ENCODE data around the gene SCN11A. TPM values are rescaled to one million over a fixed set of nuclear protein-coding genes. Genes with fewer than 3 reads are reported as not detected.
"Not testable (repeated sequence)": the region's sequence is repeated elsewhere in the genome, so short reads cannot be mapped to it uniquely, and the experiment has no call there.

Gene SCN11A
- total RNA-seq, 1 donor from 2014 or later: 0.69 TPM

DNA sequence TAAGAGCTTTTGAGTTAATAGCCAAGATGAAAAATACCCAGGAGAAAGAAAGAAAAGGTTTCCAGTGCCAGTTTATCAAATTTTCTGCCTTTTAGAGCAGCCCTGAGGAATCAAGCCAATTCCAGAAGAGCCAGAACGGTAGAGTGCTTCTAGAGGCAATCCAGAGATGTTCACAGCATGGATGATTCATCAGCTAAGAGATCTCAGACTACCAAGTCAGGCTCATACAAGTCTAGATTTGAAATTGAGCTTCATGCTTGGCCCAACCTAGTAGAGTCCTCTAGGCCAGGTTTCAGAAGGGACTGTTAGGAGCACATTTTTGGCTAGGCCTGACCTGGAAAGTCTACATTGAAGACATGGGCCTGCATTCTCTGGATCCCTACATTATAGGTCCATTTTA is 15.5 kb upstream of the SCN11A start:
- Mint-ChIP-seq H3K27ac (ENCODE audit: unreplicated experiment) (no peak overlapping the region), H3K9me3 (ENCODE audit: unreplicated experiment) (no peaks in the 10 kb centered on the region), H3K36me3 (ENCODE audit: low read depth, unreplicated experiment) (peaks cover 8% of the 10 kb centered on the region), H3K4me1 (ENCODE audit: unreplicated experiment) (no peaks in the 10 kb centered on the region), H3K4me3 (ENCODE audit: unreplicated experiment) (no peak overlapping the region), H3K27me3 (ENCODE audit: unreplicated experiment) (no peaks in the 10 kb centered on the region)
- TF ChIP-seq, protein P1, sequence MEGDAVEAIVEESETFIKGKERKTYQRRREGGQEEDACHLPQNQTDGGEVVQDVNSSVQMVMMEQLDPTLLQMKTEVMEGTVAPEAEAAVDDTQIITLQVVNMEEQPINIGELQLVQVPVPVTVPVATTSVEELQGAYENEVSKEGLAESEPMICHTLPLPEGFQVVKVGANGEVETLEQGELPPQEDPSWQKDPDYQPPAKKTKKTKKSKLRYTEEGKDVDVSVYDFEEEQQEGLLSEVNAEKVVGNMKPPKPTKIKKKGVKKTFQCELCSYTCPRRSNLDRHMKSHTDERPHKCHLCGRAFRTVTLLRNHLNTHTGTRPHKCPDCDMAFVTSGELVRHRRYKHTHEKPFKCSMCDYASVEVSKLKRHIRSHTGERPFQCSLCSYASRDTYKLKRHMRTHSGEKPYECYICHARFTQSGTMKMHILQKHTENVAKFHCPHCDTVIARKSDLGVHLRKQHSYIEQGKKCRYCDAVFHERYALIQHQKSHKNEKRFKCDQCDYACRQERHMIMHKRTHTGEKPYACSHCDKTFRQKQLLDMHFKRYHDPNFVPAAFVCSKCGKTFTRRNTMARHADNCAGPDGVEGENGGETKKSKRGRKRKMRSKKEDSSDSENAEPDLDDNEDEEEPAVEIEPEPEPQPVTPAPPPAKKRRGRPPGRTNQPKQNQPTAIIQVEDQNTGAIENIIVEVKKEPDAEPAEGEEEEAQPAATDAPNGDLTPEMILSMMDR (IDR thresholded peaks at IDR 0.05; ENCODE audit: unreplicated experiment): no peak
- no peak for DNase-seq (ENCODE audit: low spot score)

DNA sequence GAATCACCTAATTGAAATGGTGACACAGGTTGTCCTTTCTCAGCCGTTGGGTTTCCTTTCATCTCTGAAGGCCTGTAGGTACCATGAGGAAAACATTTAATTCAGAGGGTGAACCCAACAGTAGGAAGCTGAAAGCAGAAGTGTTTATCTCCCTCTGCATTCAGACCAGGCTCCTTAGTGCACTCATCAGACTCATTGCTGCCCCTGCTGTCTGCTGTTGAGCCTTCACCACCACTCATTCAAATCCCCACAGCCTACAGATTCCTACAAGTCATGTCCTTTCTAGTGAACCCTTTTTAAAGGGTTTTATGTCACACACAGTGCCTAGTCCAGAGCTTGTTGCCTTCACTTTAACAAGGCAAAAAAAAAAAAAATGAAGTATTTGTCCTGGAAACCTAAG is 13.5 kb upstream of the SCN11A start:
- no peak overlapping the region for H3K4me3 Mint-ChIP-seq (ENCODE audit: unreplicated experiment)
- peaks cover 3% of the 10 kb centered on the region for H3K27me3 Mint-ChIP-seq (ENCODE audit: unreplicated experiment)
- H3K4me1 Mint-ChIP-seq (ENCODE audit: unreplicated experiment): peaks cover 4% of the 10 kb centered on the region
- no peaks in the 10 kb centered on the region for H3K9me3 Mint-ChIP-seq (ENCODE audit: unreplicated experiment)
- H3K36me3 Mint-ChIP-seq (ENCODE audit: low read depth, unreplicated experiment): peaks cover 6% of the 10 kb centered on the region
- H3K27ac Mint-ChIP-seq (ENCODE audit: unreplicated experiment): no peak overlapping the region
- peak; percentile 50 for DNase-seq (ENCODE audit: low spot score)
- TF ChIP-seq, protein P1 (IDR thresholded peaks at IDR 0.05; ENCODE audit: unreplicated experiment): no peak

DNA sequence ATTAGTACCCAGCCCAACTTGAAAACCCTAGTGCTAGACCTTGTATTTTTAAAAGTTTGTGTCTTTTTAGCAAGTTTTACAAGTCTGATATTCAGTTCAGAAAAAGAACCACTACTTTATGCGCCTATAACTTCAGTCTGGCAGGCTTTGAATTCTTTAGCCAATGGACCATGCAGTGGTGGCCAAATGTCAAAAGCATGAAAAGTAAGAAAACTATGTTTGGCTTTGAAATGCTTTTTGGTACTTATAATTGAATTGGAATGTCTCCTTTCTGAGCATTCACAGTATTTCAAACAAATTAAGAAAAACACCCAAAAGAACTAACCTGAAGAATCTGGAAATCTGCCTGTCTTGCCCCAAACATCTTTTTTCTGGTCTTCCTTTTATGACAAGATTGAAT is 12.9 kb upstream of the SCN11A start:
- no peak overlapping the region for H3K4me3 Mint-ChIP-seq (ENCODE audit: unreplicated experiment)
- no peak for DNase-seq (ENCODE audit: low spot score)
- peaks cover 3% of the 10 kb centered on the region for H3K36me3 Mint-ChIP-seq (ENCODE audit: low read depth, unreplicated experiment)
- no peak overlapping the region for H3K27ac Mint-ChIP-seq (ENCODE audit: unreplicated experiment)
- H3K27me3 Mint-ChIP-seq (ENCODE audit: unreplicated experiment): peaks cover 3% of the 10 kb centered on the region
- TF ChIP-seq, protein P1 (IDR thresholded peaks at IDR 0.05; ENCODE audit: unreplicated experiment): no peak
- peaks cover 4% of the 10 kb centered on the region for H3K4me1 Mint-ChIP-seq (ENCODE audit: unreplicated experiment)
- no peaks in the 10 kb centered on the region for H3K9me3 Mint-ChIP-seq (ENCODE audit: unreplicated experiment)

DNA sequence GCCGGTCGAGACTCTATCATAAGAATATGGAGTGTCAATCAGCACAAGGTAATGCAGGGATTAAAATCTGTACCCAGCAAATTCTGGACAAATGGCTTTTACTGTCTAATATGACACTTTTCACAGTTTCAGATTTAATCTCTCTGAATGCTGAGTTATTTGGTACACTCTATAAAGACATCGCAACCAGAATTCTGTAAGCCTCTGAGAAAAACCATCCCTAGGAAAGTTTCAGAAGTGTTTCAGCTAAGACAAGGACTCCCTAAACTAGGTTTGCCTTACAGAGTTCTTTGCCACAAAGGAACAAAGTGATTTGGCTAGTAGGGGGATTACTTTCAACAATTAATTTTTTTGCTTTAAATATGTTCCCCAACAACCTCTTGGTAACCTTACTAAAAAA is 11.4 kb upstream of the SCN11A start:
- Mint-ChIP-seq H3K27me3 (ENCODE audit: unreplicated experiment) (peaks cover 3% of the 10 kb centered on the region), H3K4me1 (ENCODE audit: unreplicated experiment) (peaks cover 10% of the 10 kb centered on the region), H3K27ac (ENCODE audit: unreplicated experiment) (no peak overlapping the region), H3K36me3 (ENCODE audit: low read depth, unreplicated experiment) (peaks cover 3% of the 10 kb centered on the region), H3K9me3 (ENCODE audit: unreplicated experiment) (no peaks in the 10 kb centered on the region), H3K4me3 (ENCODE audit: unreplicated experiment) (no peak overlapping the region)
- no peak for DNase-seq (ENCODE audit: low spot score)
- TF ChIP-seq, protein P1 (IDR thresholded peaks at IDR 0.05; ENCODE audit: unreplicated experiment): no peak

DNA sequence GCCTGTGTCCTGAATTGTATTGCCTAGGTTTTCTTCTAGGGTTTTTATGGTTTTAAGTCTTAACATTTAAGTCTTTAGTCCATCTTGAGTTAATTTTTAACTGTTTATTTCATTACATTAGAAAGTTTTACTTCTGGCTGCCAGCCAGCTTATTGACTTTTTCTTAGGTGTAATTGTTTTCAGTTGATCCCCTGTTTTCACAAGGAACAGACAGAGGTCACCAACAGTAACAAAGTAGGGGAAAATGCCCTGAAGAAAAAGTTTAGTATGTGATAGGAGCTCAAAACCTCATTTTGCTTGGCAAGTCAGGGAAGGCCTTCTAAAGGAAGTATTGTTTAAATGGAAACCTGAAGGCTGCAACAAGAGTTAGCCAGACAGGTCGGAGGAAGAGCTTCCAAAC is 10.4 kb upstream of the SCN11A start:
- no peak for DNase-seq (ENCODE audit: low spot score)
- no peaks in the 10 kb centered on the region for H3K9me3 Mint-ChIP-seq (ENCODE audit: unreplicated experiment)
- no peak overlapping the region for H3K27ac Mint-ChIP-seq (ENCODE audit: unreplicated experiment)
- H3K27me3 Mint-ChIP-seq (ENCODE audit: unreplicated experiment): peaks cover 3% of the 10 kb centered on the region
- H3K36me3 Mint-ChIP-seq (ENCODE audit: low read depth, unreplicated experiment): peaks cover 3% of the 10 kb centered on the region
- peaks cover 10% of the 10 kb centered on the region for H3K4me1 Mint-ChIP-seq (ENCODE audit: unreplicated experiment)
- H3K4me3 Mint-ChIP-seq (ENCODE audit: unreplicated experiment): no peak overlapping the region
- TF ChIP-seq, protein P1 (IDR thresholded peaks at IDR 0.05; ENCODE audit: unreplicated experiment): no peak

DNA sequence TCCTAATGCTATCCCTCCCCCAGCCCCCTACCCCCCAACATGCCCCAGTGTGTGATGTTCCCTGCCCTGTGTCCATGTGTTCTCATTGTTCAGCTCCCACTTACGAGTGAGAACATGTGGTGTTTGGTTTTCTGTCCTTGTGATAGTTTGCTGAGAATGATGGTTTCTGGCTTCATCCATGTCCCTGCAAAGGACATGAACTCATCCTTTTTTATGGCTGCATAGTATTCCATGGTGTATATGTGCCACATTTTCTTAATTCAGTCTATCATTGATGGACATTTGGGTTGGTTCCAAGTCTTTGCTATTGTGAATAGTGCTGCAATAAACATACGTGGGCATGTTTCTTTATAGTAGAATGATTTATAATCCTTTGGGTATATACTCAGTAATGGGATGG is 9.5 kb upstream of the SCN11A start:
- not testable (repeated sequence) for H3K9me3 Mint-ChIP-seq (ENCODE audit: unreplicated experiment); H3K4me3 Mint-ChIP-seq (ENCODE audit: unreplicated experiment); H3K27ac Mint-ChIP-seq (ENCODE audit: unreplicated experiment); DNase-seq (ENCODE audit: low spot score); H3K36me3 Mint-ChIP-seq (ENCODE audit: low read depth, unreplicated experiment); H3K27me3 Mint-ChIP-seq (ENCODE audit: unreplicated experiment)
- peaks cover 19% of the 10 kb centered on the region for H3K4me1 Mint-ChIP-seq (ENCODE audit: unreplicated experiment)
